HepG2 (cell line): ENCODE measurements around the gene HAT1. TPM values are rescaled to one million over a fixed set of nuclear protein-coding genes. Genes with fewer than 3 reads are reported as not detected.
"Not testable (repeated sequence)": the region's sequence is repeated elsewhere in the genome, so short reads cannot be mapped to it uniquely, and the experiment has no call there.

Source experiments
- ATAC-seq: fragments of 200-7000 bp; cut with Tn5 transposase; 3 replicates; pipeline ENCODE4 v1.9.1; 2020; ENCODE audit warnings: mild to moderate bottlenecking, moderate library complexity
- BruUV-seq: library from RNA; stranded (reverse); fragments of 400-500 nt; replicated peaks from 2 replicates; lab custom pipeline; 2021; lab: Mats Ljungman, UMichigan
- CTCF ChIA-PET: fragments of 300-600 bp; formaldehyde crosslinking; extraction: SDS; loops from one replicate; lab custom pipeline; 2021; ENCODE audit warnings: low total read pairs, inconsistent platforms, low intra/inter-chr PET ratio; lab: Yijun Ruan, JAX
- POLR2A ChIA-PET: fragments of 350-600 bp; sonication (Branson Sonifier 250); formaldehyde crosslinking; loops from one replicate; lab custom pipeline; 2020; ENCODE audit warnings: antibody characterized with exemption, inconsistent platforms; lab: Yijun Ruan, JAX
- DNase-seq: peaks from one replicate; pipeline ENCODE4 v3.0.0-alpha.2; 2015; ENCODE audit warnings: low spot score
- FAIRE-seq: peaks from 3 replicates; lab custom pipeline; 2011; peaks lifted over from hg19 to GRCh38; lab: Jason Lieb, UNC
- H2AFZ ChIP-seq: one replicate; pipeline ENCODE4 v1.6.1; 2011; ENCODE audit warnings: low read length, inconsistent platforms
- H3K27ac ChIP-seq: fragments of 300-600 bp; 3 replicates; pipeline ENCODE4 v1.8.0; 2011; ENCODE audit warnings: mixed run types, mild to moderate bottlenecking, mixed read lengths, low read length, inconsistent platforms; ENCODE audit not compliant: insufficient read depth; ENCODE audit errors: extremely low read length
- H3K27me3 ChIP-seq, 2 experiments: fragments of 200-600 bp in 1 of 2; 2 replicates in 1 of 2; 3 replicates in 1 of 2; pipeline versions ENCODE4 v1.6.0 to v1.8.0; 2011; ENCODE audit warnings: low read length in 2 of 2, mild to moderate bottlenecking in 2 of 2, moderate library complexity in 2 of 2, inconsistent platforms in 1 of 2; ENCODE audit not compliant: insufficient read depth in 2 of 2, control insufficient read depth in 1 of 2
- H3K36me3 ChIP-seq, 2 experiments: fragments of 200-600 bp in 1 of 2; replicated peaks in 1 of 2; 2 replicates in 1 of 2; 3 replicates in 1 of 2; pipeline versions ENCODE4 v1.5.1 to v1.8.0; 2011; ENCODE audit warnings: low read length in 2 of 2, inconsistent platforms in 1 of 2; ENCODE audit not compliant: insufficient read depth in 2 of 2, control insufficient read depth in 1 of 2
- H3K4me1 ChIP-seq: 2 replicates; pipeline ENCODE4 v1.5.1; 2012; ENCODE audit warnings: low read length, inconsistent platforms; ENCODE audit not compliant: insufficient read depth
- H3K4me2 ChIP-seq: 2 replicates; pipeline ENCODE4 v1.6.0; 2011; ENCODE audit warnings: low read depth, low read length, inconsistent platforms
- H3K4me3 ChIP-seq, 3 experiments: fragments of 200-600 bp in 1 of 3; sonication (generic), shearing (Covaris generic) in 1 of 3; replicated peaks in 1 of 3; 2 replicates each; pipeline ENCODE4 v1.5.1; 2011 to 2016; ENCODE audit warnings: low read length in 3 of 3, inconsistent platforms in 2 of 3, low read depth in 2 of 3, mild to moderate bottlenecking in 2 of 3, control low read depth in 1 of 3, mixed read lengths in 1 of 3; ENCODE audit not compliant: insufficient read depth in 1 of 3
- H3K79me2 ChIP-seq: one replicate; pipeline ENCODE4 v1.6.1; 2011; ENCODE audit warnings: low read length, inconsistent platforms; ENCODE audit not compliant: insufficient read depth
- H3K9ac ChIP-seq: 2 replicates; pipeline ENCODE4 v1.6.0; 2011; ENCODE audit warnings: mild to moderate bottlenecking, low read depth, low read length, inconsistent platforms; ENCODE audit not compliant: insufficient read depth
- H3K9me3 ChIP-seq: 2 replicates; pipeline ENCODE4 v1.5.1; 2012; ENCODE audit warnings: mild to moderate bottlenecking, low read length
- H4K20me1 ChIP-seq: 2 replicates; pipeline ENCODE4 v1.6.0; 2011; ENCODE audit warnings: inconsistent platforms, mild to moderate bottlenecking, low read length, moderate library complexity; ENCODE audit not compliant: insufficient read depth
- ADNP ChIP-seq: sonication (generic); formaldehyde crosslinking; IDR thresholded peaks from 2 replicates; pipeline ENCODE4 v1.4.0; 2020; ENCODE audit warnings: missing genetic modification reagents
- CREB1 ChIP-seq, 2 experiments: fragments of 450-650 bp in 1 of 2; IDR thresholded peaks; 2 replicates each; pipeline ENCODE4 v1.6.1; 2016 to 2017; ENCODE audit warnings: control low read depth in 1 of 2, mild to moderate bottlenecking in 1 of 2, missing compliant biosample characterization in 1 of 2, missing genetic modification characterization in 1 of 2
- ETV5 ChIP-seq: IDR thresholded peaks from 2 replicates; pipeline ENCODE4 v1.6.1; 2018; ENCODE audit warnings: missing biosample characterization, missing genetic modification reagents, inconsistent platforms, borderline replicate concordance
- MIER2 ChIP-seq: IDR thresholded peaks from 2 replicates; pipeline ENCODE4 v1.6.1; 2016; ENCODE audit warnings: missing biosample characterization, missing genetic modification reagents
- NFYC ChIP-seq: IDR thresholded peaks from 2 replicates; pipeline ENCODE4 v1.6.1; 2016; ENCODE audit warnings: missing genetic modification reagents, missing compliant biosample characterization
- SNAPC2 ChIP-seq: sonication (generic); formaldehyde crosslinking; IDR thresholded peaks from 2 replicates; pipeline ENCODE4 v1.8.1; 2022; ENCODE audit warnings: mild to moderate bottlenecking, missing genetic modification reagents
- SNAPC5 ChIP-seq: sonication (generic); formaldehyde crosslinking; IDR thresholded peaks from 2 replicates; pipeline ENCODE4 v1.8.1; 2023; ENCODE audit warnings: mild to moderate bottlenecking, missing genetic modification reagents, borderline replicate concordance
- TCF7 ChIP-seq: sonication (generic); IDR thresholded peaks from 2 replicates; pipeline ENCODE4 v1.6.1; 2016; ENCODE audit warnings: antibody characterized with exemption, low read depth
- THAP11 ChIP-seq: IDR thresholded peaks from 2 replicates; pipeline ENCODE4 v1.6.1; 2016; ENCODE audit warnings: missing biosample characterization, missing genetic modification reagents
- YEATS4 ChIP-seq: sonication (generic); formaldehyde crosslinking; IDR thresholded peaks from 2 replicates; pipeline ENCODE4 v1.4.0; 2020; ENCODE audit warnings: missing genetic modification reagents, borderline replicate concordance
- ZEB1 ChIP-seq: IDR thresholded peaks from 2 replicates; pipeline ENCODE4 v1.6.1; 2012; ENCODE audit warnings: mild to moderate bottlenecking, low read depth, inconsistent platforms; ENCODE audit not compliant: insufficient replicate concordance
- ZNF121 ChIP-seq: sonication (generic); formaldehyde crosslinking; IDR thresholded peaks from 2 replicates; pipeline ENCODE4 v1.5.0; 2020; ENCODE audit warnings: mild to moderate bottlenecking, missing genetic modification reagents
- ZNF496 ChIP-seq: sonication (generic); formaldehyde crosslinking; IDR thresholded peaks from 2 replicates; pipeline ENCODE4 v1.8.1; 2023; ENCODE audit warnings: mild to moderate bottlenecking, moderate library complexity, missing genetic modification reagents; ENCODE audit not compliant: insufficient replicate concordance
- ZNF543 ChIP-seq: sonication (generic); formaldehyde crosslinking; IDR thresholded peaks from 2 replicates; pipeline ENCODE4 v1.4.0; 2020; ENCODE audit warnings: mild to moderate bottlenecking, missing genetic modification reagents
- ZNF605 ChIP-seq: sonication (generic); formaldehyde crosslinking; IDR thresholded peaks from 2 replicates; pipeline ENCODE4 v1.8.0; 2022; ENCODE audit warnings: mild to moderate bottlenecking, missing genetic modification reagents
- ZNF629 ChIP-seq: sonication (generic); formaldehyde crosslinking; conservative IDR thresholded peaks from 2 replicates; pipeline ENCODE4 v1.5.0; 2020; ENCODE audit warnings: missing genetic modification reagents
- ZNF747 ChIP-seq: sonication (generic); formaldehyde crosslinking; IDR thresholded peaks from 2 replicates; pipeline ENCODE4 v1.8.1; 2023; ENCODE audit warnings: missing genetic modification reagents, mild to moderate bottlenecking, borderline replicate concordance
- ZNF883 ChIP-seq: sonication (generic); formaldehyde crosslinking; IDR thresholded peaks from 2 replicates; pipeline ENCODE4 v1.5.1; 2020; ENCODE audit warnings: mild to moderate bottlenecking, missing genetic modification reagents; ENCODE audit errors: not compliant biosample characterization
- ZSCAN9 ChIP-seq: IDR thresholded peaks from 2 replicates; pipeline ENCODE4 v1.6.1; 2016; ENCODE audit warnings: borderline replicate concordance
- WGBS: methylation state at CpG from one replicate; pipeline ENCODE4 v1.1.6; 2017; ENCODE audit warnings: low lambda C conversion rate; 5-methylcytosine and 5-hydroxymethylcytosine counted together
- in situ Hi-C: cut with HindIII; loops from 2 replicates; pipeline ENCODE4 v1.10.0; 2017; ENCODE audit warnings: low pct_unique_long_range_greater_than_20kb; ENCODE audit not compliant: extremely low pct_ligation_motif_present
- intact Hi-C: fragments of 100-400 bp; cut with micrococcal nuclease; formaldehyde crosslinking; loops from one replicate; pipeline ENCODE4 v1.10.0; 2022; ENCODE audit not compliant: unreplicated experiment
- polyA plus RNA-seq, 8 experiments: library from polyadenylated mRNA; depleted of rRNA in 3 of 8; stranded (reverse) in 7 of 8; unstranded in 1 of 8; fragments of >200 nt; fragmentation: Illumina TruSeq in 4 of 8; extraction: Trizol in 4 of 8; gene quantifications; 2 replicates each; pipeline versions ENCODE4 v1.2.1 to v1.2.3, GENCODE V29; 2011 to 2016; ENCODE audit warnings: low read depth in 4 of 8, missing spikeins in 1 of 8, mixed read lengths in 1 of 8; ENCODE audit not compliant: insufficient read depth in 1 of 8
- total RNA-seq, 5 experiments: library from RNA; depleted of rRNA; stranded (reverse); fragments of >200 nt; fragmentation: Illumina TruSeq; extraction: Trizol; gene quantifications; 2 replicates each; pipeline ENCODE4 v1.2.3, GENCODE V29; 2016; ENCODE audit warnings: low read depth in 1 of 5

The HAT1 gene
- total and polyA plus RNA-seq, 2 of the 13 experiments (the other 11 are each of a cell fraction or from before 2014, with no cell fraction given) = 45.4 to 119 TPM

GRCh38 chr2:171996021-171996420 lies 73.8 kb downstream of the HAT1 start (continued):
- no peak for TF ChIP-seq ZNF629
- TF ChIP-seq, all 625 proteins: peak for 0

DNA sequence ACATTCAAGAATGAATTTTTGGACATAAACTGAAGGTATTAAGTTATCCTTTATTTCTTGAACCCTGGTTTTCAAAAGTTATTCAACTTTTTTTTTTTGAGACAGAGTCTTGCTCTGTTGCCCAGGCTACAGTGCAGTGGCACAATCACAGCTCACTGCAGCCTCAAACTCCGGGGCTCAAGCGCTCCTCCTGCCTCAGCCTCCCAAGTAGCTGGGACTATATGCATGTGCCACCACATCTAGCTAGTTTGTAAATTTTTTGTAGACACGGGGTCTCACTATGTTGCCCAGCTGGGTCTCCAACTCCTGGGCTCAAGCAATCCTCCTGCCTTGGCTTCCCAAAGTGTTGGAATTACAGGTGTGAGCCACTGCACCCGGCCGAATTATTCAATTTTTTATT lies 74.8 kb downstream of the HAT1 start:
- WGBS = 71% methylated on average over 5 of the region's 5 CpGs
- H3K4me2 ChIP-seq, H3K79me2 ChIP-seq, POLR2A ChIA-PET, H3K9ac ChIP-seq, H2AFZ ChIP-seq, H3K27me3 ChIP-seq, H3K4me3 ChIP-seq, ATAC-seq, H3K9me3 ChIP-seq, H4K20me1 ChIP-seq, BruUV-seq, H3K27ac ChIP-seq, CTCF ChIA-PET, DNase-seq, FAIRE-seq, H3K36me3 ChIP-seq, intact Hi-C loops: not testable (repeated sequence)
- peaks cover 21% of the 10 kb centered on the region for H3K4me1 ChIP-seq
- peak; percentile 61; the same call in 1 of the 2 replicates for TF ChIP-seq ZNF121 (CRISPR knock-in tag)
- in situ Hi-C loops = loop anchor here (5.0 kb wide), 1 partner anchor 105 kb away; the partner anchor contains the start of gene DLX2

GRCh38 chr2:171999161-171999560 lies 76.9 kb downstream of the HAT1 start:
- DNase-seq (no peak), ATAC-seq (no peak; the same call in 1 of the 3 replicates), FAIRE-seq (no peak)
- in situ Hi-C loops (loop anchor here (5.0 kb wide), 1 partner anchor 103 kb away; the partner anchor contains the start of gene DLX2), intact Hi-C loops (loop anchor here (1.0 kb wide), 1 partner anchor 103 kb away; the partner anchor contains the start of gene DLX2)
- POLR2A ChIA-PET = interaction anchor here (1.2 to 2.1 kb wide), 2 partner anchors 77 to 103 kb away, joined by 3 to 6 read pairs; partner anchors contain the start of genes DLX2 and HAT1
- Histone ChIP-seq H3K9me3 (no peaks in the 10 kb centered on the region), H3K27me3 (no peaks in the 10 kb centered on the region), H3K79me2 (no peaks in the 10 kb centered on the region), H3K27ac (peak overlapping the region; percentile 82), H3K4me2 (peak overlapping the region; percentile 88), H4K20me1 (no peaks in the 10 kb centered on the region), H3K4me1 (peaks cover 21% of the 10 kb centered on the region), H3K4me3 (peak overlapping the region; percentile 59 to 80 (median 66)), H2AFZ (peak overlapping the region; percentile 97), H3K9ac (peak overlapping the region; percentile 81), H3K36me3 (0 out of 5 replicates have a peak, but pooled peaks cover 0 to 1% of the 10 kb centered on the region in 2 experiments)
- no TSS peak for BruUV-seq
- CTCF ChIA-PET = no interaction called here
- 26% methylated on average over 4 of the region's 4 CpGs for WGBS
- TF ChIP-seq YEATS4 (no peak), SNAPC2 (CRISPR knock-in tag) (no peak), ZNF747 (CRISPR knock-in tag) (no peak), ZEB1 (peak; percentile 2), ADNP (CRISPR knock-in tag) (no peak), ZNF605 (CRISPR knock-in tag) (peak; percentile 35; the same call in 1 of the 2 replicates), ZNF543 (CRISPR knock-in tag) (no peak), ZNF496 (no peak), SNAPC5 (CRISPR knock-in tag) (0 out of 2 replicates have a peak, but pooled peaks have one; percentile 9), MIER2 (CRISPR knock-in tag) (peak; percentile 3; the same call in 1 of the 2 replicates), ETV5 (CRISPR knock-in tag) (no peak), TCF7 (no peak), ZSCAN9 (CRISPR knock-in tag) (no peak), ZNF883 (CRISPR knock-in tag) (no peak), THAP11 (CRISPR knock-in tag) (no peak), CREB1 (IDR thresholded peaks at IDR 0.05) (no peak), CREB1 (CRISPR knock-in tag; IDR thresholded peaks at IDR 0.05) (no peak), NFYC (CRISPR knock-in tag) (no peak)
